ENCODE measurements around the gene CYP2J2.
"Not testable (repeated sequence)": the region's sequence is repeated elsewhere in the genome, so short reads cannot be mapped to it uniquely, and the experiment has no call there.

The CYP2J2 gene

DNA sequence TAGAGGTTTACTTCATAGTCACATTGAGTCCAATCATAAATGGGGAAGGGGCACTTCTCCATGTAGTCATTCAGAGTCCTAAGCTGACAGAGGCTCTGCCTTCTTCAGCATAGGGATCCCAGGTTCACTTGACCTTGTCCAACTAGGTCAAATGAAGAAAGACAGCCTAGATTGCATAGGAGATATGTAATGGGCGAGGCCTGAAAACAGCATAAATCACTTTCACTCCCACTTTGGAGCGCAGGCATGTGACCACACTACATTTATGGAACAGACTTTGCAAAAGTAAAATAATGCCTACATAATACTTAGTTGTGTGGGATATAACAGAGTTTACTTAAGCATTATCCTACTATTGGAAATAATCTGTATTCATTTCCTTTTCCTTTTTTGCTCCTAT lies 60.1 kb downstream of the CYP2J2 start:
- Histone ChIP-seq H2AFZ (ENCODE audit: low read length, unreplicated experiment) (no peak overlapping the region), H3K4me3 (ENCODE audit: low read depth, low read length) (no peak overlapping the region), H3K4me1 (ENCODE audit: control insufficient read depth, insufficient read depth, low read length, unreplicated experiment) (no peaks in the 10 kb centered on the region), H3K27me3 (ENCODE audit: insufficient read depth, low read length) (0 out of 2 replicates have a peak, but pooled peaks cover 9% of the 10 kb centered on the region), H3K79me2 (ENCODE audit: control insufficient read depth, insufficient read depth, low read length, unreplicated experiment) (no peaks in the 10 kb centered on the region), H3K27ac (ENCODE audit: low read depth, low read length) (no peak overlapping the region), H3K36me3 (ENCODE audit: insufficient read depth, low read length) (no peaks in the 10 kb centered on the region)

DNA sequence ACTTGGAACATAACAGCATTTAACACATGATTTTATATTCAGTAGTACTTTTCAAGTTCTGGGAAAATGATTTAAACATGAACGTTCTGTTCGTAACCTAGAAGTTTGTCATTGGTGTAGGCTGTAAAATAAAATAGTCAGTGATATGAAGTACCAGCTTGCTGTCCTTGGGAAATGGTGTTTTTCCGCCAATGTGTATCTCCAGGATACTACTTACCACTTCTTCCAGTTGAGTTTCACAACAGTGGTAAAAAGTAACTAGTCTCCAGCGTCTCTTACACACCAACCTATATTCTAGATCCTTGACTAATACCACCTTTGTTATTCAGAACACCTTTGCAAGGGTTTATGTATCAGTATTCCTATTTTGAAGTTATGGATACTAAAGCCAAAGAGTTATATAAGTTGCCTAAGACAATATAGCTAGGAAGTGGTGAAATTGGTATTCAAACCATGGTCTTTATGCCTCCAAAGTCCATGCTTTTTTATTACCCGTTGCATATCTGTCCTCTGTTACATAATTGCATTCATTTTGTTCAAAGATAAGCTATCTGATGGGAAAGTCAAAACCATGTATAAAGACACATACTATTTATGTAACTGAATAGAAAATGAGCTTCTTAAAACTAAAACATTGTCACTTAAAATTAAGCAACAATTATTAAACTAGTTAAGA lies 68.8 kb downstream of the CYP2J2 start:
- Histone ChIP-seq H2AFZ (ENCODE audit: low read length, unreplicated experiment) (no peak overlapping the region), H3K4me3 (ENCODE audit: low read depth, low read length) (no peak overlapping the region), H3K4me1 (ENCODE audit: control insufficient read depth, insufficient read depth, low read length, unreplicated experiment) (no peaks in the 10 kb centered on the region), H3K27me3 (ENCODE audit: insufficient read depth, low read length) (peaks cover 4% of the 10 kb centered on the region), H3K79me2 (ENCODE audit: control insufficient read depth, insufficient read depth, low read length, unreplicated experiment) (no peaks in the 10 kb centered on the region), H3K36me3 (ENCODE audit: insufficient read depth, low read length) (no peaks in the 10 kb centered on the region), H3K27ac (ENCODE audit: low read depth, low read length) (no peak overlapping the region)

DNA sequence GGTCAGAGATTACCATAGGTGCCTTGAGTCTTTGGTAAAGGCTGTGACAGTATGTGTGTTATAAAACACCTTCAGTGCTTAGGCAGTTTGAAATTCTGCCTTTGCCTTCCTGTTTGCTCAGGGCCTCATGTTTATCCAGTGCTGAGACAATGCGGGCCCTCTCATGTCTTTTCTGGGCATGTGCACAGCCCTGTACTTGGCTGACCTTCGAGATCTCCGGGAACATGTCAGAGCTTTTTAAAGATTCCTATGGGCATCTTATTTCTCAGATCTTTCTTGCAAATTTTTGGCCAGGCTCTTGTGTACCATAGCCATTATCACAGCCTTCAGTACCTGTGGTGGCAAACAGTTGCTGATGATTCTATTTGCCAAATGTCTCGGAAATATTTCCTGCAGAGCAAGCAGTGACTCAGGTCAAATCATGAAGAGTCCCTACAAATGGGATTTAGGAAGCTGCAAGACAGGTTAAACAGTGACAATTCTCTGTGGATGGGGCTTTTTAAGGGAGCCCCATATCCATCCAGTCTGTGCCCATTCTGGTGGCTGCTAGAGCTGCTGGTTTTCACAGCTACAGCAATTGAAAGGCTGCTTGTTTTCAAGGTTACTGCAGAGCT lies 69.7 kb downstream of the CYP2J2 start:
- Histone ChIP-seq H2AFZ (ENCODE audit: low read length, unreplicated experiment) (no peak overlapping the region), H3K27ac (ENCODE audit: low read depth, low read length) (no peak overlapping the region), H3K4me1 (ENCODE audit: control insufficient read depth, insufficient read depth, low read length, unreplicated experiment) (no peaks in the 10 kb centered on the region), H3K36me3 (ENCODE audit: insufficient read depth, low read length) (no peaks in the 10 kb centered on the region), H3K4me3 (ENCODE audit: low read depth, low read length) (no peak overlapping the region), H3K79me2 (ENCODE audit: control insufficient read depth, insufficient read depth, low read length, unreplicated experiment) (no peaks in the 10 kb centered on the region), H3K27me3 (ENCODE audit: insufficient read depth, low read length) (peaks cover 4% of the 10 kb centered on the region)

DNA sequence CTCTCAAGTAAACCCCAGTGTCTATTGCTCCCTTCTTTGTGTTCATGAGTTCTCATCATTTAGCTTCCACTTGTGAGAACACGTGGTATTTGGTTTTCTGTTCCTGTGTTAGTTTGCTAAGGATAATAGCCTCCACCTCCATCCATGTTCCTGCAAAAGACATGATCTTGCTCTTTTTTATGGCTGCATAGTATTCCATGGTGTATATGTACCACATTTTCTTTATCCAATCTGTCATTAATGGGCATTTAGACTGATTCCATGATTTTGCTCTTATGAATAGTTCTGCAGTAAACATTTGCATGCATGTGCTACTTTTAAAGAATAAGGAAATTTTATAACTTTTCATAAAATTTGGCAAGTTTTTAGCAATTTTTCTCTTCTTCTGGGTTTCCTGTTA lies 71.3 kb downstream of the CYP2J2 start:
- not testable (repeated sequence) for H3K27ac ChIP-seq (ENCODE audit: low read depth, low read length); H2AFZ ChIP-seq (ENCODE audit: low read length, unreplicated experiment); H3K36me3 ChIP-seq (ENCODE audit: insufficient read depth, low read length); H3K4me1 ChIP-seq (ENCODE audit: control insufficient read depth, insufficient read depth, low read length, unreplicated experiment); H3K79me2 ChIP-seq (ENCODE audit: control insufficient read depth, insufficient read depth, low read length, unreplicated experiment); H3K4me3 ChIP-seq (ENCODE audit: low read depth, low read length)
- H3K27me3 ChIP-seq (ENCODE audit: insufficient read depth, low read length): peaks cover 12% of the 10 kb centered on the region

DNA sequence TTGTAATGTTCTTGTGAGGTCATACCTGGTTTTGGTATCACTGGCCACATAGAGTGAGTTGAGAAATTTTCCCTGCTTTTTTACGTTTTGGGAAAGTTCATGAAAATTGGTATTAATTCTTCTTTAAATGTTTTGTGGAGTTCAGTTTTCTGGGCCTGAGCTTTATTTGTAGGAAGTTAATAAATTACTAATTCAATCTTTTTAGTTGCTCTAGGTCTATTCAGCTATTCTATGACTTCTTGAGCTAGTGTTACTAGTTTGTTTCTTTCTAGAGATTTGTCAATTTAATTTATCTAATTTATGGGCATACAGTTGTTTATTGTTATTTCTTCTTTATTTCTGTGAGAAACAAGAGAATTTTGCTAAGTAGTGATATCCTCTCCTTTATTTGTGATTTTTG lies 74.5 kb downstream of the CYP2J2 start:
- H3K4me3 ChIP-seq (ENCODE audit: low read depth, low read length): no peak overlapping the region
- H3K27me3 ChIP-seq (ENCODE audit: insufficient read depth, low read length): peaks cover 37% of the 10 kb centered on the region
- no peaks in the 10 kb centered on the region for H3K4me1 ChIP-seq (ENCODE audit: control insufficient read depth, insufficient read depth, low read length, unreplicated experiment)
- H3K36me3 ChIP-seq (ENCODE audit: insufficient read depth, low read length): no peaks in the 10 kb centered on the region
- no peak overlapping the region for H2AFZ ChIP-seq (ENCODE audit: low read length, unreplicated experiment)
- H3K79me2 ChIP-seq (ENCODE audit: control insufficient read depth, insufficient read depth, low read length, unreplicated experiment): no peaks in the 10 kb centered on the region
- no peak overlapping the region for H3K27ac ChIP-seq (ENCODE audit: low read depth, low read length)

DNA sequence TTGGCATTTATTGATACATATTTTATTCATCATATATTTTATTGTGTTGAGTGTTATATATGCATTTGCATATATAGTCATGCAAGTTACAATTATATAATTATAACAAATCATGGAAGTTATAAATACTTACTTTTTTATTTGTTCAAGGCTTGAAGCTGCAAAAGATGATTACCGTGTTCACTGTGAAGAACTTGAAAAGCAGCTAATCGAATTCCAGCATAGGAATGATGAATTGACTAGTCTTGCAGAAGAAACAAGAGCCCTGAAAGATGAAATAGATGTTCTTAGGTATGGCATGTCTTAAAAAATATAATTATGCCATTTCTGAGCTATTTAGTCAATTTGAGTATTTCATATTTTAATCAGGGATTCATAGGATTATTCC lies 79.7 kb downstream of the CYP2J2 start:
- no peaks in the 10 kb centered on the region for H3K79me2 ChIP-seq (ENCODE audit: control insufficient read depth, insufficient read depth, low read length, unreplicated experiment)
- H3K4me1 ChIP-seq (ENCODE audit: control insufficient read depth, insufficient read depth, low read length, unreplicated experiment): no peaks in the 10 kb centered on the region
- H3K27me3 ChIP-seq (ENCODE audit: insufficient read depth, low read length): peaks cover 80% of the 10 kb centered on the region
- H2AFZ ChIP-seq (ENCODE audit: low read length, unreplicated experiment): no peak overlapping the region
- no peaks in the 10 kb centered on the region for H3K36me3 ChIP-seq (ENCODE audit: insufficient read depth, low read length)
- no peak overlapping the region for H3K4me3 ChIP-seq (ENCODE audit: low read depth, low read length)
- no peak overlapping the region for H3K27ac ChIP-seq (ENCODE audit: low read depth, low read length)

DNA sequence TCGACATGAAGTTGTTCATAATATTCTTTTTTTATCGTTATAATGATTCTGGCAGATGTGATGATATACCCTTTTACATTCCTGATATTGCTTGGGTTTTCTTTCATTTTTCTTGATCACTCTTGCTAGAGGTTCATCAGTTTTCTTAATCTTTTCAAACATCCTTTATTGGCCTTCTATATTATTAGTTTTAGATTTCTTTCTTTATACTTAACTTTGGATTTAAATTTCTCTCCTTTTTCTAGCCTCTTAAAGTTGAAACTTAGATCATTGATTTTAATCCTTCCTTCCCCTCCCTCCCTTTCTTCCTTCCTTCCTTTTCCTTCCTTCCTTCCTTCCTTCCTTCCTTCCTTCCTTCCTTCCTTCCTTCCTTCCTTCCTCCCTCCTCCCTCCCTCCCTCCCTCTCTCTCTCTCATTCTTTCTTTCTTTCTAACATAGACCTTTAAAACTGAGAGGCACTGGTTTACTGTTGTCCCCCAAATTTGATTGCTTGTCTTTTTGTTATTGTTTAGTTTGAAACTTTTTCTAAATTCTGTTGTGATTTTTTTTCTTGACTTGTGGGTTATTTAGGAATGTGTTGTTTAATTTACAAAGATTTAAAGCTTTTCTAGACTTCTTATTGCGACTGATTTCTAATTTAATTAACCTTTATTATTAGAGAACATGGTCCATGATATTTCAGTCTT lies 80.2 kb downstream of the CYP2J2 start:
- Histone ChIP-seq H3K79me2 (ENCODE audit: control insufficient read depth, insufficient read depth, low read length, unreplicated experiment) (no peaks in the 10 kb centered on the region), H3K4me3 (ENCODE audit: low read depth, low read length) (no peak overlapping the region), H3K36me3 (ENCODE audit: insufficient read depth, low read length) (no peaks in the 10 kb centered on the region), H3K4me1 (ENCODE audit: control insufficient read depth, insufficient read depth, low read length, unreplicated experiment) (no peaks in the 10 kb centered on the region), H3K27ac (ENCODE audit: low read depth, low read length) (no peak overlapping the region), H3K27me3 (ENCODE audit: insufficient read depth, low read length) (peaks cover 86% of the 10 kb centered on the region), H2AFZ (ENCODE audit: low read length, unreplicated experiment) (no peak overlapping the region)

DNA sequence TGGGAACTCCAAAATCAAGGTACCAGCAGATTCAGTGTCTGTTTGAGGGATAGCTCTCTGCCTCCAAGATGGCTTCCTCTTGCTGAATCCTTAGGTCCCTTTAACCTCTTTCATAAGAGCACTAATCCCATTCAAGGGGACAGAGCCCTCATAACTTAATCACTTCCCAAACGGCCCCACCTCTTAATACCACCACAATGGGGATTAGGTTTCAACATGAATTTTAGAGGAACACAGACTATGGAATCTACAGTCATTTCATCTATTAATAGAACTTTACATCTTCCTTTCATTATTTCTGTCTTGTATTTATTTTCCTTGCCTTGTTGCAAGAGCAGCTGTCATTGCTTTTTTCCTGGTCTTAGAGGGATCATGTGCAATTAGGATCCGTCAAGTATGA lies 81.5 kb downstream of the CYP2J2 start:
- Histone ChIP-seq H3K27ac (ENCODE audit: low read depth, low read length) (no peak overlapping the region), H3K79me2 (ENCODE audit: control insufficient read depth, insufficient read depth, low read length, unreplicated experiment) (no peaks in the 10 kb centered on the region), H3K4me1 (ENCODE audit: control insufficient read depth, insufficient read depth, low read length, unreplicated experiment) (no peaks in the 10 kb centered on the region), H2AFZ (ENCODE audit: low read length, unreplicated experiment) (no peak overlapping the region), H3K27me3 (ENCODE audit: insufficient read depth, low read length) (peaks cover 88% of the 10 kb centered on the region), H3K4me3 (ENCODE audit: low read depth, low read length) (no peak overlapping the region), H3K36me3 (ENCODE audit: insufficient read depth, low read length) (no peaks in the 10 kb centered on the region)
